HG03064 (cell line): ENCODE results near the gene UBE2J2.

ENCODE experiments used
- ATAC-seq: cut with Tn5 transposase; IDR thresholded peaks from one replicate; pipeline ENCODE4 v1.9.1; 2021; ENCODE audit warnings: low read depth; ENCODE audit not compliant: unreplicated experiment

Gene UBE2J2

DNA sequence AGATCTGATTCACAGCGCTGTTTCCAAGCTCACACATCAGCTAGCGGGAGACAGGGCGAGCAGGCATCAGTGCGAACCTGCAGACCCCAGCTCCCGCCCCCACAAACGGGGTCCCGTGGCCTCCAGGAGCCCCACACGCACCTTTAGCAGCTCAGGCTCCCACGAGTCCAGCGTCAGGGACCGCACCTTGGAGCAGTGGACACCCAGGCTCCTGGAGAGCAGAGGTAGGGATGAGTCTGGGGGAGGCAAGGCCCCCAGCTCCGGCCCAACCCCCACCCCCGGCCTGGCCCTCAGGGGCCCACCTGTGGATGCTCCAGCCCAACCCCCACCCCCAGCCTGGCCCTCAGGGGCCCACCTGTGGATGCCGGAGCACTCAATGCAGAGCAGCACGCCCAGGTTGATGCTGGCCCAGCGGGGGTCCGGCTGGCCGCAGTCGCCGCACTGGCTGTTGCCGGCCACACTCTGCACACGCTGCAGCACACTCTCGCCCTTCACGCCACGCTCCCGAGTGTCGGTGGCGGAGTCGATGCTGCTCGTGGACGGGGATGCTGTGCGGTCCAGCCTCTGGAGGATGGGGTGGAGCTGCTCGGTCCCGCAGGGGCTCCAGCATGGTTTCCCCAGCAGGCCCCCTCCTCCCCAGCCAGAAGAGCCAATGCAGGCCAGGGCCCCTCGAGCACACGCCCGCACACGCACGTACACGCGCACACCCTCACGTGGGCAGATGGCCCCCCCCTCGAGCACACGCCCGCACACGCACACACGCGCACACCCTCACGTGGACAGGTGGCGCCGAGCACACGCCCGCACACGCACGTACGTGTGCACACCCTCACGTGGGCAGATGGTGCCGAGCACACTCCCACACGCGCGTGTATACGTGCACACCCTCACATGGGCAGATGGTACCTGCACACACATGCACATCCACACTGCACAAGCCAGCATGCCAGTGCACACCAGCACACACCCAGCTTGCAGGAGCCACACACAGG, 22.7 kb upstream of the UBE2J2 start:
- ATAC-seq: no peak

DNA sequence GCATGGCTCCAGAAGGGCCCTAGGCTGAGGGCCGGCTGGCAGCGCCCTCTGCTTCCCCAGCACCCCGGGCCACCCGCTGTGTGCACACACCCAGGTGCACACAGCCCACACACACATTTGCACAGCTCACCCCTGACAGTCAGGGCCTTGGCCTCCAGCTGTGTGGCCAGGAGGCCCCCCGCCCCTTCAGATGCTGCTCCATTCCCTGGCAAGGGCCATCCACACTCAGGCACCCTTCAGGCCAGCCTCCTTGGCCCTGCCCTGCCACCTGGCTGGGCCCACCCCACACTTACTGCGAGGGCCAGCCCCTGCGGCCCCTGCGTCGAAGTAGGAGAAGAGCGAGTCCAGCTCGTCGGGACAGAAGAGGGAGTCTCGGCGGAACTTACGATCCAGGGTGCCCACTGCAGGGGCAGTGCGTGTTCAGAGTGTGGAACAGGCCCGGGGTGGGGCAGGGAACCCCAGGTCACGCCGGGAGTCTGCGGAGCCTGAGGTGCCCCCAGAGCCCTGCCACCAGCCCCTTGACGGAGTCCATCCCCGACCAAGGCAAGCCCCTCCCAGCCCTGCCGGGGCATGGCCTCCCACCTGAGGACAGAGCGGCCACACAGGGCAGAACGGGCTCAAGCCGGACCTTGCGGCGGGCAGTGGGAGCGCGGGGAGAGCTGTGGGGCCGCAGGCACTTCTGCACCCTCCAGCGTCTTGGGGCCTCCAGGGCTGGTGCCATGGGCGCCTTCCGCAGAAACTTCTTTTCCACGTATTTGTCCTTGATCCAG, 21.7 kb upstream of the UBE2J2 start:
- no peak for ATAC-seq

- no peak for ATAC-seq
These were observed 20.7 kb upstream of the UBE2J2 start for GRCh38 chr1:1294250-1294890.

DNA sequence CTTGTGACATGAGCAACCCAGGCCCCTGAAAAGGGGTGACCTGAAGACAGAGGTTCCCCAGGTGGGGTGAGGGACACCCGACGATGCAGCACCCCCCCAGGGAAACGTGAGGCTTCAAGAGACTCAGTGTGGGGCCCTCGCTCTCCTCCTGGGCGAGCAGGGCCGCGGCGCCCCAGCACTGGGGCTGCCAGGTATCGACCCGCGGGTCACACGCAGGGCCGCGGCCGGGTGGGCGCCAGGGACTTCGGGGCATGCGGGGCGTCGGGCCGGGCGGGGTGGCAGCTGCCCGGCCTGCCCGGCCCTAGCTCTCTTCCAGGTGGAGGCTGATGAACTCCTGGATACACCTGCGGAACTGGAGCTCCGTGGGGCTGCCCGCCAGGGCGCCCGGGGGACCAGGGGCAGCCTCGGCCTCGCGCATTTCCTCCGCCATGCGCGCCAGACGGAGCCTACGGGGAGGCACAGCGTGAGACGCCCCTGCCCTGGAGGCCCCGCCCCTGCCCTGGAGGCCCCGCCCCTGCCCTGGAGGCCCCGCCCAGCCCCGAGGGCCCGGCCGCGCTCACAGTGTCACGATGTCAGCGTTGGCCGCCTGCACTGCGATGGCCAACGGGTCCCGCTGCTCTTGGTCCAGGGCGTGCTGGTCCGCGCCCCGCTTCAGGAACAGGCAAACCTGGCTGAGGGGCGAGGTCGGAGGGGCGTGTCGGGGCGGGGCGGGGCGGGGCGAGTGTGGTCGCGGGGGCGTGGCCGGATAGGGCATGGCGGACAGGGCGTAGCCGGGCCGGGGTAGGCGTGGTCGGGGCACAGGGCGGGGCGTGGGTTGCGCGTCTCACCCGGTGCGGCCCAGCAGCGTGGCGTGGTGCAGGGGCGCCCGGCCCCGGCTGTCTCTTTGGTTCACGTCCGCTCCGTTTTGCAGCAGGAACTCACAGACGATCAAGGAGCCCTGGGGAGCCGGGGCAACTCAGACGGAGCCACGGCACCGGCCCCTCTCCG, 19.9 kb upstream of the UBE2J2 start:
- ATAC-seq: no peak

- ATAC-seq: no peak
These were observed 19.2 kb upstream of the UBE2J2 start for GRCh38 chr1:1292851-1293250.

GRCh38 chr1:1292442-1292779, 18.8 kb upstream of the UBE2J2 start:
- no peak for ATAC-seq

DNA sequence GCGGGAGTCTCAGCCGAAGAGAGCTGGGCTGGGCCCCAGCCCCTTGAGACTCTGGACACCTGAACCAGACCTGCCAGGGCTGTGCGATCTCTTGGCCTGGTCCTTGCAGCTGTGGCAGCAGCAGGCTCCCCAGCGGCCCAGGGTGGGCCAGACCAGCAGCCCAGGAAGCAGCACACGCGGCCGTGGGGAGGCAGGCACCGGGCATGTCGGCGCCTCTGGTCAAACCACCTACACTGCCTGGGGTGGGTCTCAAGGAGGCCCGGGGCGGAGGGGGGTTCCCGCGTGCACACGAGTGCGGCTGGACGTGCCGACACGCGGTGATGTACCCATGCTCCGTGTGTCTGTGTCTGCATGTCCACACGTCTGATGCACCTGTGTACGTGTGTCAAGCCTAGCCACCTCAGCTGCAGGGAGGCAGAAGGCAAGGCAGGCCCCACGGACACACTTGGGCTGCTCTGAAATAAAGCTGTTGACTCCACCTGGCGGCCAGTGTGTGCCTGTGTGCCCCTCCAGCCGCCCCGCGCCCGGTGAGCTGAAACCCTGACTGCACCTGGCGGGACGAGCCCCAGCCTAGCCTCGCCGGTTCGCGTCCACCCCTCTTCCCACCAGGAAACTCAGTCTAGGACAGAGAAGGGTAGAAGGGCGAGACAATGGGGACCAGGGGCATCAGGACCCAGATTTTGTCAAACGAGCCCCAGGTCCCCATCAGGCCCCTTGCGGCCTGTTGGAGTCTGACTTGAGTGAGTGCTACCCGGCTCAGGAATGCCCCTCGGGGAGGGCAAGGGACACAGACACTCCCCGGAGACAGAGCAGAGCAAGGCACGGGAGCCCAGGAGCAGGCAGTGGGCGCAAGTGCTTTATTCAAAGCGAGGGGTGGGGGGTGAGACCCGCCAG, 18.1 kb upstream of the UBE2J2 start:
- ATAC-seq: no peak

- no peak for ATAC-seq
These were observed 17.4 kb upstream of the UBE2J2 start for GRCh38 chr1:1291023-1291528.

GRCh38 chr1:1290238-1290731, 16.6 kb upstream of the UBE2J2 start:
- no peak for ATAC-seq

DNA sequence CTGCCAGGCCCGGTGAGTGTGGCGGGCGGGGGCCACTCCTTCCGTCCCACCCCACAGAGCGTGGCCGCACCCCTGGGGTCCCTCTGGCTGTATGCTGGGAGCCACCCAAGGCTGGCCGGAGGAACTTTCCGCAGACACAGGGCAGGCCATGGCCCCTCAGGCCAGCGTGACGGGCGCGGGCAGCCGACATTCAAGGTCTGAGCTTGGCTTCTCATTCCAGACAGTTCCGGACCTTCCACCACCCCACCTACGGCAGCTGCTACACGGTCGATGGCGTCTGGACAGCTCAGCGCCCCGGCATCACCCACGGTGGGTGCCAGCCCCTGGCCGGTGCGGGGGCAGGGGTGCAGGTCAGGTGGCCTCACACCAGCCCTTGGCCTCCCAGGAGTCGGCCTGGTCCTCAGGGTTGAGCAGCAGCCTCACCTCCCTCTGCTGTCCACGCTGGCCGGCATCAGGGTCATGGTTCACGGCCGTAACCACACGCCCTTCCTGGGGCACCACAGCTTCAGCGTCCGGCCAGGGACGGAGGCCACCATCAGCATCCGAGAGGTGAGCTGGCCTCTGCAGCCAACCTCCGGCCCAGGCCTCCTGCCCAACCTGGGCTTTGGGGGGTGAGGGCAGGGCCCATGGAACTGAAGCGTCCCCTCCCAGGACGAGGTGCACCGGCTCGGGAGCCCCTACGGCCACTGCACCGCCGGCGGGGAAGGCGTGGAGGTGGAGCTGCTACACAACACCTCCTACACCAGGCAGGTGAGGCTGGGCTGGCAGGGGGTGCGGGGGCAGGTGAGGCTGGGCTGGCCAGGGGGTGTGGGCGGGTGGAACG, 13.8 kb upstream of the UBE2J2 start:
- no peak for ATAC-seq

GRCh38 chr1:1286313-1287261, 12.9 kb upstream of the UBE2J2 start:
- no peak for ATAC-seq

DNA sequence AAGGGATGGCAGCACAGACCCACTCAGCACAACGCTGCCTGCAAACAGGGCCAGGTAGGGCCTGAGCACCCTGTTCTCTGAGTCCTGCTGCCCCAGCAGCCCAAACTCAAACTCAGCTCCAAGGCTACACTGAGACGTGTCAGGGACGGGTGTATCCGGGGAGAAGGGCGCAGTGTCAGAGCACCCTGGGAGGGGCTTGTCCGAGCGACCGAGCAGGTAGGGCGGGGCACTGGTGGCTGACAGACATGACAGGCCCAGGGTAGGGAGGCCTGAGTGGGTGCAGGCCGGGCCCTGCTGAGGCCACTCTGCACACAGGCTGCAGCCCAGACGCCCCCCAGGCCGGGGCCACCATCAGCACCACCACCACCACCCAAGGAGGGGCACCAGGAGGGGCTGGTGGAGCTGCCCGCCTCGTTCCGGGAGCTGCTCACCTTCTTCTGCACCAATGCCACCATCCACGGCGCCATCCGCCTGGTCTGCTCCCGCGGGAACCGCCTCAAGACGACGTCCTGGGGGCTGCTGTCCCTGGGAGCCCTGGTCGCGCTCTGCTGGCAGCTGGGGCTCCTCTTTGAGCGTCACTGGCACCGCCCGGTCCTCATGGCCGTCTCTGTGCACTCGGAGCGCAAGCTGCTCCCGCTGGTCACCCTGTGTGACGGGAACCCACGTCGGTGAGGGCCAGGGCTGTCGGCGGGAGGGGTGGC, 12.1 kb upstream of the UBE2J2 start:
- ATAC-seq: no peak

GRCh38 chr1:1285102-1285571, 11.5 kb upstream of the UBE2J2 start:
- no peak for ATAC-seq

DNA sequence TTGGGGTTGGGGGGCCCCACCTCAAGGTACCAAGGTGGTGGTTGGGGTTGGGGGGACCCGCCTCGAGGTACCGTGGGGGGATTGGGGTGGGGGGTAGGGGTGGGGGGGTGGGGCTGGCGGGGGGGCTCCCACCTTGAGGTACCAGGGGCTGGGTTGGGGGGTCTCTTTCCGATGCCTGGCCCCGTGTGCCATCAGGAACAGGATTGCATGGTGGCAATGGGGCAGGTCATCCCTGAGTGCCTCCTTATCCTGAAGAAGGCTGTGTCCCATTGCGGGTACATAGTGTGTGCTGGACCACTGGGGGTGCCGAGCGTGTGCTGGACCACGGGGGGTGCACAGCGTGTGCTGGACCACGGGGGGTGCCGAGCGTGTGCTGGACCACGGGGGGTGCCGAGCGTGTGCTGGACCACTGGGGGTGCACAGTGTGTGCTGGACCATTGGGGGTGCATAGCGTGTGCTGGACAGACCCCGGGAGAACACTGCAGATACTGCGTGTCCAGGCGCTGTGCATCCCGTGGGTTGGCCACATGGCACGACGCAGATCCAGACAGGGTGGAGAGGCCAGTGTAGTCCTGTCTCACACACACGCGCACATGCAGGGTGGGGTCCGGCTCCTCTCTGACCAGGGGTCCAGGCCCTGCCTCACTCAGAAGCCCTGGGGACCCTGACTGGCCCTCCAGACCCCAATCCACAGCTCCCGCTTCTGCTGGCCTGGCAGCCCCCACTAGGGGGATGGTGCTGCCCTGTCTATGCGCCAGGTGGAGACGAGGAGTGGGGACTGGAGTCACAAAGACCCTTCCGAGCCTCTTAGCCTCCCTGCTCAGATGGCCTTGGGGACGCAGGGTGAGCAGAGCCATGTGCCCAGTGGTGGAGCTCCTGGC, 10.8 kb upstream of the UBE2J2 start:
- ATAC-seq: no peak

DNA sequence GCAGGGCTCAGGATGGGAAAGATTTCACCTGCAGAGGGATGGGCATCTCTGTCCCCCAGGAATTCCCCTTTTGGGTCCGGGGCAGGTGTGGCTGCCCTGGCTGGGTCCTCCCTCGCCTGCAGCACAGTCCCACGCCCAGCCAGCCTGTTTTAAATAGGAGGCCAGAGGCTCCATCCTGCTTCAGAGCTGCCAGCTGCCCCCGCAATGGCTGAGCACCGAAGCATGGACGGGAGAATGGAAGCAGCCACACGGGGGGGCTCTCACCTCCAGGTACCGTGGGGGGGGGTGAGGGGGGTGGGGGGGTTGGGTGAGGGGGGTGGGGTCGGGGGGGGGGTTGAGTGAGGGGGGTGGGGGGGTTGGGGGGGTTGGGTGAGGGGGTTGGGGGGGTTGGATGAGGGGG, 10.2 kb upstream of the UBE2J2 start:
- no peak for ATAC-seq
